GM21360 (cell line): ENCODE measurements around the gene MAP7D3.
A peak's percentile ranks its signal among the peaks of the same experiment; 100 is the strongest.
"Not testable (repeated sequence)": the region's sequence is repeated elsewhere in the genome, so short reads cannot be mapped to it uniquely, and the experiment has no call there.

ENCODE experiments used
- ATAC-seq: cut with Tn5 transposase; IDR thresholded peaks from one replicate; pipeline ENCODE4 v1.9.1; 2021; ENCODE audit warnings: mild to moderate bottlenecking, moderate library complexity; ENCODE audit not compliant: unreplicated experiment

Gene MAP7D3, protein sequence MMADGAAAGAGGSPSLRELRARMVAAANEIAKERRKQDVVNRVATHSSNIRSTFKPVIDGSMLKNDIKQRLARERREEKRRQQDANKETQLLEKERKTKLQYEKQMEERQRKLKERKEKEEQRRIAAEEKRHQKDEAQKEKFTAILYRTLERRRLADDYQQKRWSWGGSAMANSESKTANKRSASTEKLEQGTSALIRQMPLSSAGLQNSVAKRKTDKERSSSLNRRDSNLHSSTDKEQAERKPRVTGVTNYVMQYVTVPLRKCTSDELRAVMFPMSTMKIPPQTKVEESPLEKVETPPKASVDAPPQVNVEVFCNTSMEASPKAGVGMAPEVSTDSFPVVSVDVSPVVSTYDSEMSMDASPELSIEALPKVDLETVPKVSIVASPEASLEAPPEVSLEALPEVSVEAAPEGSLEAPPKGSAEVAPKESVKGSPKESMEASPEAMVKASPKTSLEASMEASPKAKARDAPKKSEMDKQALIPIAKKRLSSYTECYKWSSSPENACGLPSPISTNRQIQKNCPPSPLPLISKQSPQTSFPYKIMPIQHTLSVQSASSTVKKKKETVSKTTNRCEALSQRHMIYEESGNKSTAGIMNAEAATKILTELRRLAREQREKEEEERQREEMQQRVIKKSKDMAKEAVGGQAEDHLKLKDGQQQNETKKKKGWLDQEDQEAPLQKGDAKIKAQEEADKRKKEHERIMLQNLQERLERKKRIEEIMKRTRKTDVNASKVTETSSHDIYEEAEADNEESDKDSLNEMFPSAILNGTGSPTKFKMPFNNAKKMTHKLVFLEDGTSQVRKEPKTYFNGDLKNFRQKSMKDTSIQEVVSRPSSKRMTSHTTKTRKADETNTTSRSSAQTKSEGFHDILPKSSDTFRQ

DNA sequence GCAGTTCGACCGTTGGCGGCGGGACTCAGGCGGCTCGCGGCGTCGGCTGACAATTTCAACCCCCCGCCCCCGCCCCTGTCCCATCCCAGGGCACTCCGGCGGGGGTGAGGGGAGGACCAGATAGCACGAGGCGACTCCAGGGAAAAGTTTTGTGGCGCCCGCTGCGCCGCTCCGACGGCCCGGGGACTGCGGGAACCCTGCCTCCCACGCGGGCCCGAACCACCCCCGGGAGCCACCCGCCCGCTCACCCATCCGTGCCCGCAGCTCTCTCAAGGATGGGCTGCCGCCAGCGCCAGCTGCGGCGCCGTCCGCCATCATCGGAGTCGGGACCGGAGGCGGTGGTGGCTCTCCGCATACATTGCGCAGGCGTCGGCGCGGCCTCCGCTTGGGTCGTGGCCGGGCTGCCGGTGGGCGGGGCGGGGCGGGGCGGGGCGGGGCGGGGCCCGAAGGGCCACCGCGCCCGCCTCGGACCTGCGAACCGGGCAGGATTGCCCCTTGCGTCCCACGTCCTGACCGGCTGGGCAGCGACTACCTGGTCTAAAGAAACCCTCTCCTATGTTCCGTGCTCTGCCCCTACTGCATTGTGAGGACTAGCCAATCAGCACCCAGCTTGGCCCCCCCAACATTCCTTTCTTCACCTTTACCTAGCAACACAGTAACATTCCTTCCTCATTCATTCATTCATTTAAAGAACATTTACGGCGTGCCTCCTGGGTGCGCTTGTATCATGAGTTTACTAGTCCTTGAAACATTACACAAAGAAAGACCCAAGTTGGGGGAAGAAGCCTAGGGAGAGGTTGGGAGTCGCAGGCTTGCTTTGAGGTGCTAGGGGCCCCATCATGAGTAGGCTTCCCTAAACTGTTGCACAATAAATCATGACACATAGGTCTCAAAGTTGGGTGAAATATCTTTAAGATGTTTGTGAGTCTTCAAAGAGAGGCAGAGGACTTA lies at the start of gene MAP7D3:
TSS of gene MAP7D3 (minus strand) at position 360 of the 951 bp plus-strand sequence. CDS start at position 318, 42 bp downstream.
- peak; percentile 81 for ATAC-seq

DNA sequence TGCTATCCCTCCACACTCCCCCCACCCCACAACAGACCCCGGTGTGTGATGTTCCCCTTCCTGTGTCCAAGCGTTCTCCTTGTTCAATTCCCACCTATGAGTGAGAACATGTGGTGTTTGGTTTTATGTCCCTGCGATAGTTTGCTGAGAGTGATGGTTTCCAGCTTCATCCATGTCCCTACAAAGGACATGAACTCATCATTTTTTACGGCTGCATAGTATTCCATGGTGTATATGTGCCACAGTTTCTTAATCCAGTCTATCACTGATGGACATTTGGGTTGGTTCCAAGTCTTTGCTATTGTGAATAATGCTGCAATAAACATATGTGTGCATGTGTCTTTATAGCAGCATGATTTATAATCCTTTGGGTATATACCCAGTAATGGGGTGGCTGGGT lies 49.5 kb upstream of the MAP7D3 start, which contains the start of gene ADGRG4:
TSS of gene ADGRG4 (plus strand) at position 243 of the 400 bp plus-strand sequence. CDS start 7,815 bp downstream, outside the sequence.
- ATAC-seq: not testable (repeated sequence)

- ATAC-seq: no peak
Measured at GRCh38 chrX:136295380-136295779, 44.2 kb upstream of the MAP7D3 start.

GRCh38 chrX:136292656-136293055 lies 41.5 kb upstream of the MAP7D3 start:
- no peak for ATAC-seq

- ATAC-seq: no peak
Measured at GRCh38 chrX:136291824-136292223, 40.6 kb upstream of the MAP7D3 start.

- ATAC-seq: not testable (repeated sequence)
Measured at GRCh38 chrX:136286375-136286774, 35.2 kb upstream of the MAP7D3 start.

- ATAC-seq: no peak
Measured at GRCh38 chrX:136275553-136275952, 24.4 kb upstream of the MAP7D3 start.

- ATAC-seq: no peak
Measured at GRCh38 chrX:136273986-136274385, 22.8 kb upstream of the MAP7D3 start.

DNA sequence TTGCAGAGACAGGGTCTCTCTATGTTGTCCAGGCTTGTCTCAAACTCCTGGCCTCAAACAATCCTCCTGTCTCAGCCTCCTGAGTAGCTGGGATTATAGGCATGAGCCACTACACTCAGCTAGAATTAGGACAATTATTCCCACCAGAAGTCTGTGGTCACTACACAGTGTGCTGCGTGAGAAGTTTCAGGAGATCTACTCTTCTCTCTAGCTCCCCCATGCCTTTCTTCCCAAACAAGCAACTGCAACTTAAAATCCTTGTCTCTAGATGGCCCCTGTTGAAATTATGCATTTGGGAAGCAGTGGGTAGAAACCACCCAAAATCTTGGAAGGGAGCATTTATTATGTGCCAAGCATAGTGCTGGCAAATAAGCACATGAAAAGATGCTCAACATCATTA lies 21.1 kb upstream of the MAP7D3 start:
- no peak for ATAC-seq

DNA sequence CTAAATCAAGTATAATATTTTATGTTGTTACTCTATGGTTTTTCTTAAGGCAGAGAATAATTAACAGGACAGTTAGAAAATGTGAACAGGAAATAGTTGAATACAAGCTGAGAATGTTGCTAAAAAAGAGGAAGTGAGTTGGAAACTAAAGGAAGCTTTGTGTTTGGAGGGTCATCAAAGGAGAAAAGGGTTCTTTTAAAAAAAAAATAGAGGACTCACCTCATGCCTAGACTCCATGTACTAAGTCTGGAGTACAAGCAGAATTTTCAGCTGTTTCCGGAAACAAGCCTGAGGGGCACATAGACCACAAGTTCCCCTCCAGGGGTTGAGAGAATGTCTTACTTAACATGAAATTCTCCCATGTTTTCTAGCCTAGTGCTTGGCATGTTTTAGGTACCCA lies 20.1 kb upstream of the MAP7D3 start:
- no peak for ATAC-seq

DNA sequence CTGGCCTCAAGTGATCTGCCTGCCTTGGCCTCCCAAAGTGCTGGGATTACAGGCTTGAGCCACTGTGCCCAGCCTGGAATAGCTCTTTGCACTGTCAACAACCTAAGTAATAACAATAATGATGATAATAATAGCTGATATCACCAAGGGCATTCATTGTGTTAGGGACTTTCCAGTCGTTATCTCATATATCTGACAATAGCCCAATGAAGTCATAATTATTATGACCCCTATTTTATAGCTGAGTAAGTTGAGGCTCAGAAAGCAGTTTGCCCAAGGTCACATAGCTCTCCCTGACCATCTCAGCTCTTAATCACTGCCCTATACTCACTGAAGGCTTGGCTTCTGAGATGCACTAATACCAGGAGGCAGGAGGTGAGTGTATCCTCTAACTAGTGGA lies 18.7 kb upstream of the MAP7D3 start:
- no peak for ATAC-seq

DNA sequence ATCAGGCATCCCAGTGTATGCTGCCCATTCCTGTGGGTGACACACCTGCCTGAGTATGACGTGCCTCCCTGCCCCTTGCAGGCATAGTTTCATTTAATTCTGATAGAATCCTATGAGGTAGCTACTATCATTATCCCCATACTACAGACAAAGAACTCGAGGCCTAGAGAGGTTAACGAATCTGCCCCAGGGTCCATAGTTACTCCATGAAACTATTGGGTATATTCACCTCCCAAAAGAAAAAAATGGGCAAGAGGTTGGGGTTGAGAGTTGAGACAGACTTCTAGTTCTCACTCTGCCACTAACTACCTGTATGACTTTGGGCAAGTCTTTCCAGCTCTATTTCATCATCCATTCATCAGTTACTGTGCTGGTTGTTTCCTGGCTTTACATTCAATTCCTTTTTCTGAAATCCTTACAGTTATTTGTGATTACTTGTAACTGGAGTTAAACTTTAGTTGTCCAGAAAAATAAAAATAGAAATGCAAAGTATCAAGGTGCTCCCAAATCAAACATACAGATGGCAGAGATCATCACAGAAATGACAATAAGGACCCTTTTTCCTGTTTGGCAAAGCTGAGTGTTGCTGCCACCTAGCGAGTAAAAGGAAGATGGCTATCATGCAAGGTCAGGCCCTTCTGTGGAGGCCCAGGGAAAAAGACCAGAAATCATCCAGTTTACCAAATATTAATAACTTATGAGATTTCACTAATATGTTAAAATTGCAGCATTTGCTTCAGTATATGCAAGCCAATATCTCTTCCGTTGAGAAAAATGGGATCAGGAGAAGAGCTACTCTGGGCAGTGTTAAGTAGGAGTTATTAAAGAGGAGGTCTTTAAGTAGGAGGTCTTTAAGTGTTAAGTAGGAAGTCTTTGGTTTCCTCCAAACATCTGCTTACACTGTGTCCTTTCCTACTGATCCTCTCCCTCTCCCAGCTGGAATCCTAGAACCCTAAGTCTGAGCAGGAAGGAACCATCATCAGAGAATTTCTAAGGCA lies 17.1 kb upstream of the MAP7D3 start:
- no peak for ATAC-seq

DNA sequence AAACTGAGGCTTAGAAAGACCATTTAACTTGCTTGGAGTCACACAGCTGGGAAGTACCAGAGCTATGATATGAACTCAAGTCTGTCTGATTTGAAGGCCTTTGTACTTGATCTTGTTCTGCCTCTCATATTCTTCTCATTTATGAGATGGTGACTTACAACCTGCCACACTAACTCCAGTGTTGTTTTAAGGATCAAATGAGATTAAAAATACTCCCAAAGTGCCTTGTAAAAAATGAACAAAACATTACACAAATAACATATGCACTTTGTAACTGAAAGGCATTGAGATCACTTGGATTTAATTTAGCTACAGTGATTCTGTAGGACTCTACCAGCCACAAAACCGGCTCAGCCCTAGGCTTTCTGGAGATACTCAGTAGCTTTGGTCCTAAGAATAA lies 15.6 kb upstream of the MAP7D3 start:
- ATAC-seq: no peak

DNA sequence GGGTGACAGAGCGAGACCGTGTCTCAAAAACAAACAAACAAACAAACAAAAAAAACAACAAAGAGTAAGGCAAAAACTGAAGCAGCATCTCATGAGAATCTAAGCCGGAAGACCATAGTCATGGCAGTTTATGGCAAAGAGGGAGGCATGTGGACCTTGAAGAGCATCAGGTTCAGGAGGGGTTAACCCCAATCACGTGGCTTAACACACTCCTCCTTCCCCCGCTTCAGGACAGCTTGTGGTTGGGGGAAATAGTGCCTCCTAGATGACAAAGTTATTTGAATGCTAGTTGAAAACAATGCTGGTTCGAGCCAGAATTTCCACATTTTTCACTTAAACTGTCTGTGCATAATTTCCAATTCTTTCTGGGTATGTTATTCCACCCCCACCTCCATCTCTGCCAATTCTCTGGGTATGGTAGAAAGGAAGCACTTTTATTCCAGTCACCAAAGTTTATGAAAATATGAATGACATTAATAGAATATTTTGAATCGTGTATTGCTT lies 11.7 kb upstream of the MAP7D3 start:
- no peak for ATAC-seq

DNA sequence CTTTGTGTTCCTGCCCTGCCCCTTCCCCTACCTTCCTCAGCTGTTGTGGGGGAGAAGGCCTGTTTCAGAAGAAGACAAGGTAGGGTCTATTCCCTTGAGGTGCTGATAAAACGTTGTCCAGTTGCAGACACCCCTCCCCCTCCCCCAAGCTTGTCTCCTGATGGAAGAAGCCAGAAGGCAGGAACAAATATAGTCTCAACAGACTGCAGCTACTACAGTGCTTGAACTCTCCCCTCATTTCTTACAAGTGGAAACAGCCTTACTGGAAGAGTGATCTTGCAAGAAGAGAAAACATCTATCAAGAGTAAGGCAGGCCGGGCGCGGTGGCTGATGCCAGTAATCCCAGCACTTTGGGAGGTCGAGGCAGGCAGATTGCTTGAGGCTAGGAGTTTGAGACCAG lies 11.0 kb upstream of the MAP7D3 start:
- ATAC-seq: no peak

GRCh38 chrX:136261321-136261720 lies 10.1 kb upstream of the MAP7D3 start:
- ATAC-seq: no peak

- no peak for ATAC-seq
Measured at GRCh38 chrX:136260776-136261175, 9.6 kb upstream of the MAP7D3 start.

DNA sequence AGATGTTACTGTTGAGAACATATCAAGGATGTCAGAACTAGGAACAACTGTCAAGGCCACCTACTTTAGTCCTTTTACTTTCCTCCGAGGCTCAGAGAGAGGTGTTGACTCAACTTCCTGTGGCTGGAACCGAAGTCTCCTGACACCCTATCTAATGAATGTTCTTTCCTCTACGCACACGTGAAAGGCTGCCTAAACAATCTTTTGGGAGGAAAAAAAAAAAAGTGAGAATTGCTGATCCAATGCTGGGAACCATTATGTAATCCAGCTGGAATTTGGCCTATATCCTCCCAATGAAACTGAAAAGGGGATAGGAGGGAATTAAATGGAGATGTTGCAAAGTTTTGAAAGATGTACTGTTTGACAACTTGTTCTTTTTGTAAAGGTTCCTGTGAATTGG lies 8.3 kb upstream of the MAP7D3 start:
- ATAC-seq: no peak

DNA sequence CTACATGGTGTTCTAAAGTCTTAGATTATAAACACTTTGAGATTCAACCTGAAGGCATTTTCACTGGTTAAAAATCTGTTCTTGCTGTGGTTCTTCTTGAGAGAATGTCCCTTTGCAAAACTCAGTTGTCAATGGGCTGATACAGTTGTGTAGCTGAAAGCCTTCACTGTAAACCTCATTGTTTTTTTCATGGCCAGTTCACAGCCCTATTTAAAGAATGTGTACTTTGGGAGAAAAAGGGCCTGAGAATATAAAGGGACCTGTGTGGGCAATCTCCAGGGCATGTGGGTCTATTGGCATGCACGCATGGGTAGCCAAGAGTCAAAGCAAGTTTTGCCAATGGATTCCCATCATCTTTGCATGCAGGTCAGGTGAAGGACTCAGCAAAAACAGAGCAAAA lies 7.8 kb upstream of the MAP7D3 start:
- ATAC-seq: no peak
